SU-DHL-6 (cell line): Measurements from ENCODE around the gene DAO.

Experiments
- H2AFZ ChIP-seq: fragments of 200-600 bp; sonication (generic); 2 replicates; pipeline ENCODE4 v1.6.1; 2014; ENCODE audit warnings: low read depth, mild to moderate bottlenecking, moderate library complexity, mixed read lengths, antibody characterized with exemption, low read length; ENCODE audit not compliant: severe bottlenecking
- H3F3A ChIP-seq: fragments of 200-600 bp; shearing (Covaris generic); 2 replicates; pipeline ENCODE4 v1.6.0; 2016; ENCODE audit warnings: antibody characterized with exemption, mild to moderate bottlenecking; ENCODE audit not compliant: insufficient read depth
- H3K27ac ChIP-seq: fragments of 200-600 bp; sonication (generic); 2 replicates; pipeline ENCODE4 v1.5.1; 2016; ENCODE audit warnings: low read depth, mild to moderate bottlenecking, low read length, moderate library complexity, mixed read lengths
- H3K27me3 ChIP-seq: fragments of 200-600 bp; sonication (generic), shearing (Covaris generic); 2 replicates; pipeline ENCODE4 v1.6.0; 2014; ENCODE audit warnings: mild to moderate bottlenecking, low read length
- H3K36me3 ChIP-seq: fragments of 200-600 bp; sonication (generic); 2 replicates; pipeline ENCODE4 v1.6.1; 2014; ENCODE audit warnings: mild to moderate bottlenecking, low read length, mixed read lengths
- H3K4me2 ChIP-seq: fragments of 300-600, 200-600 bp; shearing (Covaris generic), sonication (generic); 2 replicates; pipeline ENCODE4 v1.6.0; 2014; ENCODE audit warnings: low read length, low read depth, mild to moderate bottlenecking; ENCODE audit not compliant: poor library complexity, severe bottlenecking
- H3K4me3 ChIP-seq: fragments of 200-600 bp; sonication (generic); 2 replicates; pipeline ENCODE4 v1.5.1; 2014; ENCODE audit warnings: antibody characterized with exemption, low read length, mild to moderate bottlenecking, mixed read lengths; ENCODE audit not compliant: insufficient read depth, poor library complexity, severe bottlenecking
- H3K79me2 ChIP-seq: fragments of 200-600 bp; sonication (generic); 2 replicates; pipeline ENCODE4 v1.6.1; 2014; ENCODE audit warnings: mild to moderate bottlenecking, low read length, moderate library complexity; ENCODE audit not compliant: insufficient read depth
- H3K9ac ChIP-seq: fragments of 200-600 bp; sonication (generic); 2 replicates; pipeline ENCODE4 v1.7.0; 2014; ENCODE audit warnings: mild to moderate bottlenecking, low read length
- H3K9me2 ChIP-seq: fragments of 200-600 bp; sonication (generic); replicated peaks from 2 replicates; pipeline ENCODE4 v1.6.1; 2014; ENCODE audit warnings: low read length; ENCODE audit not compliant: insufficient read depth
- H3K9me3 ChIP-seq: fragments of 200-600 bp; sonication (generic); 2 replicates; pipeline ENCODE4 v1.6.1; 2014; ENCODE audit warnings: low read length, mixed read lengths; ENCODE audit not compliant: insufficient read depth
- H4K20me1 ChIP-seq: fragments of 200-600 bp; sonication (generic); 2 replicates; pipeline ENCODE4 v1.6.1; 2014; ENCODE audit warnings: low read depth, mild to moderate bottlenecking, antibody characterized with exemption, low read length, moderate library complexity, mixed read lengths
- EZH2phosphoT487 ChIP-seq: fragments of 200-600 bp; sonication (generic), shearing (Covaris generic); conservative IDR thresholded peaks from 2 replicates; pipeline ENCODE4 v1.6.1; 2018; ENCODE audit warnings: mild to moderate bottlenecking, antibody characterized with exemption, low read length, moderate library complexity, mixed read lengths
- TF ChIP-seq, protein P1 (sequence below): fragments of 200-600 bp; sonication (generic); IDR thresholded peaks from one replicate; pipeline ENCODE4 v1.5.1; 2017; ENCODE audit warnings: antibody characterized with exemption, mild to moderate bottlenecking, low read length, moderate library complexity; ENCODE audit not compliant: insufficient read depth, poor library complexity, severe bottlenecking

DAO gene

DNA sequence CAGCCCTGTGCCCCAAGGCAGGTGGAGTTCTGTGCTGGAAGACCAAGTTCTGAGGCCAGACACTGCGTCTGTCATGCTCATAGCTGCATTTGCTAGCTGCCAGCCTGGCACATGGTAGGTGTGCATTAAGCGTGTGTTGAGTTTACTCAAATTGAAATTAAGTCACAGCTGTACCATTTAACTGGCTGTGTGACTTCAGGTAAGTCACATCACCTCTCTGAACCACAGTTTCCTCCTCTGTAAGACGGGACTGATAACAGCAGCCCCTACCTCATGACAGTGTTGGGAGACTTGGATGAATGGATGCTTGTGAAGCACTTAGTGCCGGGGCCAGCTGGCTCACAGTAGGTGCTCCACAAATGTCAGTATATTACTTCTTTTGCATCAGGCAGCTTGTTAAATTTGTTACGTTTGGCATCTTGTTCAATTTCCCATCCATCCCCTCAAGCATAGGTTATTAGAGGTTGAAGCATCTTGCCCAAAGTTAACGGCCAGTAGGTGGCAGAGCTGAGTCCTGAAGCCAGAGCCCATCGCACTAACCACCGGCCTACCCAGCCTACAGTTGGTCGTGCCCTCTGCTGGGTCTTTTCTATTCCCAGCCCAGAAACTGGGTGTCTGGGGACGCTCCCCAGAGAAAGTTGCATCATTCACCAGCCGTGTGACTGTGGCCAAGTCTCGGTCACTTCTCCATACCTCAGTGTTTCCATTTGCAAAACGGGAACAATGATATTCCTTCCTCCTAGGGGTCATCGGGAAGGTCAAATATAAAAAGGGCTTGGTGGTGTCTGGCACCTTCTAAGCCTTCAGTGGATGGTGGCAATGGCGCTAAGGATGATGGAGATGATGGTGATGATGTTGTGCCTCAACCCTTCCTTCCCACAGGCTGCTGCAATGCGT is 4.5 kb downstream of the DAO start:
- Histone ChIP-seq H3K27me3 (no peaks in the 10 kb centered on the region), H3K9me3 (no peaks in the 10 kb centered on the region), H2AFZ (no peak overlapping the region), H3K9ac (no peak overlapping the region), H3K79me2 (no peaks in the 10 kb centered on the region), H3K27ac (no peak overlapping the region), H3K4me2 (no peak overlapping the region), H3F3A (no peaks in the 10 kb centered on the region), H3K36me3 (no peaks in the 10 kb centered on the region), H4K20me1 (no peaks in the 10 kb centered on the region), H3K9me2 (no peaks in the 10 kb centered on the region), H3K4me3 (no peak overlapping the region)
- no peak for TF ChIP-seq EZH2phosphoT487
- TF ChIP-seq, protein P1, sequence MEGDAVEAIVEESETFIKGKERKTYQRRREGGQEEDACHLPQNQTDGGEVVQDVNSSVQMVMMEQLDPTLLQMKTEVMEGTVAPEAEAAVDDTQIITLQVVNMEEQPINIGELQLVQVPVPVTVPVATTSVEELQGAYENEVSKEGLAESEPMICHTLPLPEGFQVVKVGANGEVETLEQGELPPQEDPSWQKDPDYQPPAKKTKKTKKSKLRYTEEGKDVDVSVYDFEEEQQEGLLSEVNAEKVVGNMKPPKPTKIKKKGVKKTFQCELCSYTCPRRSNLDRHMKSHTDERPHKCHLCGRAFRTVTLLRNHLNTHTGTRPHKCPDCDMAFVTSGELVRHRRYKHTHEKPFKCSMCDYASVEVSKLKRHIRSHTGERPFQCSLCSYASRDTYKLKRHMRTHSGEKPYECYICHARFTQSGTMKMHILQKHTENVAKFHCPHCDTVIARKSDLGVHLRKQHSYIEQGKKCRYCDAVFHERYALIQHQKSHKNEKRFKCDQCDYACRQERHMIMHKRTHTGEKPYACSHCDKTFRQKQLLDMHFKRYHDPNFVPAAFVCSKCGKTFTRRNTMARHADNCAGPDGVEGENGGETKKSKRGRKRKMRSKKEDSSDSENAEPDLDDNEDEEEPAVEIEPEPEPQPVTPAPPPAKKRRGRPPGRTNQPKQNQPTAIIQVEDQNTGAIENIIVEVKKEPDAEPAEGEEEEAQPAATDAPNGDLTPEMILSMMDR, result peak; percentile 65

GRCh38 chr12:108886873-108887629 is 7.2 kb downstream of the DAO start:
- no peaks in the 10 kb centered on the region for H3K36me3 ChIP-seq
- no peaks in the 10 kb centered on the region for H4K20me1 ChIP-seq
- H3F3A ChIP-seq, result no peaks in the 10 kb centered on the region
- no peaks in the 10 kb centered on the region for H3K79me2 ChIP-seq
- no peak overlapping the region for H3K4me2 ChIP-seq
- TF ChIP-seq, protein P1, result no peak
- no peak for TF ChIP-seq EZH2phosphoT487
- H3K9ac ChIP-seq, result no peak overlapping the region
- no peaks in the 10 kb centered on the region for H3K9me2 ChIP-seq
- H3K27ac ChIP-seq, result no peak overlapping the region
- no peak overlapping the region for H2AFZ ChIP-seq
- no peaks in the 10 kb centered on the region for H3K9me3 ChIP-seq
- no peaks in the 10 kb centered on the region for H3K27me3 ChIP-seq
- no peak overlapping the region for H3K4me3 ChIP-seq

DNA sequence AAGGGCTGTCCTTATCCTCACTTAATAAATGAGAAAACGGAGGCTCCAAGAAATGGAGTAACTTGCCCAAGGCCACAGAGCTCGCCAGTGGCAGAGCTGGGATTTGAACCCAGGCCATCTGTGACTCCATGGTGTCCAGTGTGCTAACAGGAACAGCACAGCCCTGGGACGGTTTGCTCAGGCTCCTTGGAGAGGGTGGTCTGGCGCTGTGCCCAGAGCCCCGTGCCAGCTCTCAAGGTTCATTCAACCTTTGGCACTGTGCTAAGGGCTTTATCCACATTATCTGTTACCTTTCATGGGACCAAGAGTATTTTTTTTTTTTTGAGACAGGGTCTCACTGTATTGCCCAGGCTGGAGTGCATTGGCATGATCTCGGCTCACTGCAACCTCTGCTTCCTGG is 8.1 kb downstream of the DAO start:
- Histone ChIP-seq H3K4me3 (no peak overlapping the region), H2AFZ (no peak overlapping the region), H3K4me2 (no peak overlapping the region), H3K9ac (no peak overlapping the region), H4K20me1 (no peaks in the 10 kb centered on the region), H3K9me2 (no peaks in the 10 kb centered on the region), H3K9me3 (no peaks in the 10 kb centered on the region), H3K27me3 (no peaks in the 10 kb centered on the region), H3F3A (no peaks in the 10 kb centered on the region), H3K36me3 (no peaks in the 10 kb centered on the region), H3K79me2 (no peaks in the 10 kb centered on the region), H3K27ac (no peak overlapping the region)
- TF ChIP-seq EZH2phosphoT487, result no peak
- TF ChIP-seq, protein P1, result no peak
